GM23338 (cell line): ENCODE results near the gene HTR4.

ENCODE experiments used
- CREB1 ChIP-seq: fragments of 250-450 bp; sonication (Bioruptor Pico); IDR thresholded peaks from 2 replicates; pipeline ENCODE4 v1.5.0; 2020; ENCODE audit warnings: low read depth, mild to moderate bottlenecking, moderate library complexity
- EZH2 ChIP-seq: fragments of 200-600 bp; sonication (generic); IDR thresholded peaks from one replicate; pipeline ENCODE4 v1.8.0; 2017; ENCODE audit warnings: antibody characterized with exemption, mild to moderate bottlenecking, low read depth; ENCODE audit not compliant: unreplicated experiment
- JUNB ChIP-seq: IDR thresholded peaks from one replicate; pipeline ENCODE4 v1.6.1; 2016; ENCODE audit warnings: antibody characterized with exemption; ENCODE audit not compliant: unreplicated experiment
- POLR2AphosphoS5 ChIP-seq: IDR thresholded peaks from 2 replicates; pipeline ENCODE4 v1.6.1; 2016; ENCODE audit warnings: antibody characterized with exemption, low read depth
- STAT1 ChIP-seq: IDR thresholded peaks from one replicate; pipeline ENCODE4 v1.6.1; 2016; ENCODE audit warnings: antibody characterized with exemption; ENCODE audit not compliant: unreplicated experiment
- ZNF114 ChIP-seq: fragments of 250-450 bp; sonication (Bioruptor Pico); IDR thresholded peaks from 2 replicates; pipeline ENCODE4 v1.5.0; 2020; ENCODE audit warnings: mild to moderate bottlenecking, moderate library complexity
- ZNF331 ChIP-seq: fragments of 250-450 bp; sonication (Bioruptor Pico); IDR thresholded peaks from 2 replicates; pipeline ENCODE4 v1.5.0; 2020; ENCODE audit warnings: low read depth, mild to moderate bottlenecking, moderate library complexity
- TF ChIP-seq, protein P1 (sequence below), 2 experiments: fragments of 200-600 bp in 1 of 2; sonication (generic) in 1 of 2; conservative IDR thresholded peaks; 2 replicates each; pipeline versions ENCODE4 v1.5.1 to v1.6.1; 2016 to 2017; ENCODE audit warnings: antibody characterized with exemption in 2 of 2, low read depth in 2 of 2, mild to moderate bottlenecking in 2 of 2, moderate library complexity in 1 of 2
- TF ChIP-seq, protein P2 (sequence below): IDR thresholded peaks from one replicate; pipeline ENCODE4 v1.6.1; 2018; ENCODE audit warnings: antibody characterized with exemption; ENCODE audit not compliant: unreplicated experiment

DNA sequence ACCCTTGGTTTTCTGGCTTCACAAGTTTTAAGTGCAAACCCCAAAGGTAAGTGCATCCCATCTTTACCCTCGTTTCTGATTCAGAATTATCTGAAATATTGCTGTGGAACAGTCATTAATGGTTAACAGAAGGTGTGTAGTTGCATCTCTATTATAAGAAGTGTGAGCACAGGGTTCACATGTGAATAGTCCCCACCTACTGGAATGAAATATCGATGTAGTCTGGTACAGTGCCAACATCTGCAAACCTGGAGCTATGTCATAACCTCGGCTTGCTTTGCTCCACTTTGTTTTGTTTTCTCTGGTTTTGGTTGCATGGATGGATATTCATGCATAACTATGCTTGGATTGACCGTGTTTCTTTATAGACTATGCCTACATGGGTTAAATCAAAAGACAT is 12.6 kb downstream of the HTR4 start:
- TF ChIP-seq JUNB = no peak
- TF ChIP-seq, protein P1, sequence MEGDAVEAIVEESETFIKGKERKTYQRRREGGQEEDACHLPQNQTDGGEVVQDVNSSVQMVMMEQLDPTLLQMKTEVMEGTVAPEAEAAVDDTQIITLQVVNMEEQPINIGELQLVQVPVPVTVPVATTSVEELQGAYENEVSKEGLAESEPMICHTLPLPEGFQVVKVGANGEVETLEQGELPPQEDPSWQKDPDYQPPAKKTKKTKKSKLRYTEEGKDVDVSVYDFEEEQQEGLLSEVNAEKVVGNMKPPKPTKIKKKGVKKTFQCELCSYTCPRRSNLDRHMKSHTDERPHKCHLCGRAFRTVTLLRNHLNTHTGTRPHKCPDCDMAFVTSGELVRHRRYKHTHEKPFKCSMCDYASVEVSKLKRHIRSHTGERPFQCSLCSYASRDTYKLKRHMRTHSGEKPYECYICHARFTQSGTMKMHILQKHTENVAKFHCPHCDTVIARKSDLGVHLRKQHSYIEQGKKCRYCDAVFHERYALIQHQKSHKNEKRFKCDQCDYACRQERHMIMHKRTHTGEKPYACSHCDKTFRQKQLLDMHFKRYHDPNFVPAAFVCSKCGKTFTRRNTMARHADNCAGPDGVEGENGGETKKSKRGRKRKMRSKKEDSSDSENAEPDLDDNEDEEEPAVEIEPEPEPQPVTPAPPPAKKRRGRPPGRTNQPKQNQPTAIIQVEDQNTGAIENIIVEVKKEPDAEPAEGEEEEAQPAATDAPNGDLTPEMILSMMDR (conservative IDR thresholded peaks at IDR 0.05; ENCODE audit: low read depth in 2 of 2) = no peak
- TF ChIP-seq STAT1 = no peak
- TF ChIP-seq POLR2AphosphoS5 = no peak
- TF ChIP-seq ZNF331 (CRISPR knock-in tag) = no peak
- TF ChIP-seq EZH2 = no peak
- TF ChIP-seq, protein P2, sequence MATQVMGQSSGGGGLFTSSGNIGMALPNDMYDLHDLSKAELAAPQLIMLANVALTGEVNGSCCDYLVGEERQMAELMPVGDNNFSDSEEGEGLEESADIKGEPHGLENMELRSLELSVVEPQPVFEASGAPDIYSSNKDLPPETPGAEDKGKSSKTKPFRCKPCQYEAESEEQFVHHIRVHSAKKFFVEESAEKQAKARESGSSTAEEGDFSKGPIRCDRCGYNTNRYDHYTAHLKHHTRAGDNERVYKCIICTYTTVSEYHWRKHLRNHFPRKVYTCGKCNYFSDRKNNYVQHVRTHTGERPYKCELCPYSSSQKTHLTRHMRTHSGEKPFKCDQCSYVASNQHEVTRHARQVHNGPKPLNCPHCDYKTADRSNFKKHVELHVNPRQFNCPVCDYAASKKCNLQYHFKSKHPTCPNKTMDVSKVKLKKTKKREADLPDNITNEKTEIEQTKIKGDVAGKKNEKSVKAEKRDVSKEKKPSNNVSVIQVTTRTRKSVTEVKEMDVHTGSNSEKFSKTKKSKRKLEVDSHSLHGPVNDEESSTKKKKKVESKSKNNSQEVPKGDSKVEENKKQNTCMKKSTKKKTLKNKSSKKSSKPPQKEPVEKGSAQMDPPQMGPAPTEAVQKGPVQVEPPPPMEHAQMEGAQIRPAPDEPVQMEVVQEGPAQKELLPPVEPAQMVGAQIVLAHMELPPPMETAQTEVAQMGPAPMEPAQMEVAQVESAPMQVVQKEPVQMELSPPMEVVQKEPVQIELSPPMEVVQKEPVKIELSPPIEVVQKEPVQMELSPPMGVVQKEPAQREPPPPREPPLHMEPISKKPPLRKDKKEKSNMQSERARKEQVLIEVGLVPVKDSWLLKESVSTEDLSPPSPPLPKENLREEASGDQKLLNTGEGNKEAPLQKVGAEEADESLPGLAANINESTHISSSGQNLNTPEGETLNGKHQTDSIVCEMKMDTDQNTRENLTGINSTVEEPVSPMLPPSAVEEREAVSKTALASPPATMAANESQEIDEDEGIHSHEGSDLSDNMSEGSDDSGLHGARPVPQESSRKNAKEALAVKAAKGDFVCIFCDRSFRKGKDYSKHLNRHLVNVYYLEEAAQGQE = no peak
- TF ChIP-seq ZNF114 (CRISPR knock-in tag) = no peak
- no peak for TF ChIP-seq CREB1 (CRISPR knock-in tag)
